ENCODE measurements around the gene KCNMA1. TPM values are rescaled to one million over a fixed set of nuclear protein-coding genes. Genes with fewer than 3 reads are reported as not detected.

The KCNMA1 gene
- total and polyA plus RNA-seq, 4 experiments from 2014 or later: 0.26 TPM; not detected in 3

DNA sequence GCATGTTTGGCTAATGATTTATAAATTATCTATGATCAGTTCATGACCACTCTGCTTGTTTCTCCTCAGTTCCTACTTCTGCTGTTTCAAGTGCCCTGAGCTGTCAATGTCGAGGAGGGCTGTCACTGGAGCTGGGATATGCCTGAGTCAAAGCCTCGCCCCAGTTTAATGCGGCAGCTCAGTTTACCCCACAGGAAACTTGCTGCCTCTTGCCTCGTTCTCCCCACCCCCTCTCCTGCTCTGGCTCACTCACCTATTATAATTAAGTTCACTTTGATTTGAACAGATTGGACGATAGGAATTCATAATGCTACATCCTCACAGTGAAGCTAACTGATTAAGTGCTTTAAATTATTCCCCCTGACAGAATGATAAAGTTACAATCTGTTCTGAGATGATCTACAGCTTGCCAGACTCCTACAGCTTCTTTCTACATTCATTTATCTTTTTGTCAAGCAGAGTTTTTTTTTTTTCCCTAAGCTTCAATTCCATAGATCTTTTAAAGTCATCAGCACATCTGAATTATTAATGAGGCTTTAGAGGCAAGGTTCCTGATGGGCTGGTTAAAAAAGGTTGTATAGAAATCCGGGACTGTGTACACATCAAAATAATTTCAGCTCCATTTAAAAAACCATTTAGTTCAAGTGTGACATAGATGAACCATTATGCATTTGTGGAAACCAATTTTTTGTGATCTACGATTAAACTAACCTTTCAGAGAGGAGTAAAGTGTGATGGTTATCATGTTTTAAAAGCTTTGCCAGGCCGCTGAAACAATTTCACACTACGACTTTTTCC lies 758.3 kb downstream of the KCNMA1 start:
- Histone ChIP-seq H3K36me3 (ENCODE audit: insufficient read depth, low read length) (no peaks in the 10 kb centered on the region), H3K27me3 (ENCODE audit: insufficient read depth, low read length) (no peaks in the 10 kb centered on the region), H3K27ac (ENCODE audit: low read depth, low read length) (no peak overlapping the region), H3K4me1 (ENCODE audit: insufficient read depth, low read length) (no peaks in the 10 kb centered on the region), H3K4me3 (ENCODE audit: low read length in 2 of 2) (no peak overlapping the region), H3K9me3 (ENCODE audit: control insufficient read depth in 1 of 2, low read length in 2 of 2) (no peaks in the 10 kb centered on the region)
- intact Hi-C loops (cut with micrococcal nuclease): no loop called here
- H3K27ac Mint-ChIP-seq: no peak overlapping the region
- no peaks in the 10 kb centered on the region for H3K4me1 Mint-ChIP-seq
- DNase-seq: no peak
- peaks cover 0 to 3% of the 10 kb centered on the region in 2 donors for H3K27me3 Mint-ChIP-seq
- no peaks in the 10 kb centered on the region for H3K36me3 Mint-ChIP-seq
- H3K4me3 Mint-ChIP-seq: no peak overlapping the region
- H3K9me3 Mint-ChIP-seq: peaks cover 0 to 9% (median 0%) of the 10 kb centered on the region in 8 donors
- ChIA-PET POLR2A (ENCODE audit: partially characterized antibody) (no interaction called here), CTCF (ENCODE audit: partially characterized antibody) (no interaction called here)

- no peaks in the 10 kb centered on the region for H3K36me3 Mint-ChIP-seq
- H3K4me1 Mint-ChIP-seq: no peaks in the 10 kb centered on the region
- ChIA-PET POLR2A (ENCODE audit: partially characterized antibody) (no interaction called here), CTCF (ENCODE audit: partially characterized antibody) (no interaction called here)
- no peaks in the 10 kb centered on the region for H3K36me3 ChIP-seq (ENCODE audit: insufficient read depth, low read length)
- intact Hi-C loops (cut with micrococcal nuclease): no loop called here
- no peak for DNase-seq
- no peak overlapping the region for H3K27ac ChIP-seq (ENCODE audit: low read depth, low read length)
- H3K27me3 Mint-ChIP-seq: peaks cover 0 to 3% of the 10 kb centered on the region in 2 donors
- H3K4me1 ChIP-seq (ENCODE audit: insufficient read depth, low read length): no peaks in the 10 kb centered on the region
- H3K9me3 ChIP-seq (ENCODE audit: control insufficient read depth in 1 of 2, low read length in 2 of 2): no peaks in the 10 kb centered on the region
- no peak overlapping the region for H3K4me3 Mint-ChIP-seq
- no peak overlapping the region for H3K4me3 ChIP-seq (ENCODE audit: low read length in 2 of 2)
- H3K27ac Mint-ChIP-seq: no peak overlapping the region
- H3K9me3 Mint-ChIP-seq: peaks cover 0 to 4% (median 2%) of the 10 kb centered on the region in 8 donors
- no peaks in the 10 kb centered on the region for H3K27me3 ChIP-seq (ENCODE audit: insufficient read depth, low read length)
Observed at GRCh38 chr10:76878514-76878913, 759.1 kb downstream of the KCNMA1 start.

GRCh38 chr10:76874896-76875295 lies 762.7 kb downstream of the KCNMA1 start:
- H3K27me3 Mint-ChIP-seq: peaks cover 0 to 3% of the 10 kb centered on the region in 2 donors
- H3K27ac ChIP-seq (ENCODE audit: low read depth, low read length): no peak overlapping the region
- no peak overlapping the region for H3K4me3 ChIP-seq (ENCODE audit: low read length in 2 of 2)
- no peaks in the 10 kb centered on the region for H3K27me3 ChIP-seq (ENCODE audit: insufficient read depth, low read length)
- intact Hi-C loops (cut with micrococcal nuclease): no loop called here
- ChIA-PET POLR2A (ENCODE audit: partially characterized antibody) (no interaction called here), CTCF (ENCODE audit: partially characterized antibody) (no interaction called here)
- H3K9me3 Mint-ChIP-seq: peaks cover 0 to 10% (median 4%) of the 10 kb centered on the region in 8 donors
- no peak overlapping the region for H3K4me3 Mint-ChIP-seq
- H3K4me1 ChIP-seq (ENCODE audit: insufficient read depth, low read length): no peaks in the 10 kb centered on the region
- no peak overlapping the region for H3K27ac Mint-ChIP-seq
- H3K4me1 Mint-ChIP-seq: no peaks in the 10 kb centered on the region
- H3K36me3 ChIP-seq (ENCODE audit: insufficient read depth, low read length): no peaks in the 10 kb centered on the region
- no peak for DNase-seq
- no peaks in the 10 kb centered on the region for H3K9me3 ChIP-seq (ENCODE audit: control insufficient read depth in 1 of 2, low read length in 2 of 2)
- no peaks in the 10 kb centered on the region for H3K36me3 Mint-ChIP-seq

DNA sequence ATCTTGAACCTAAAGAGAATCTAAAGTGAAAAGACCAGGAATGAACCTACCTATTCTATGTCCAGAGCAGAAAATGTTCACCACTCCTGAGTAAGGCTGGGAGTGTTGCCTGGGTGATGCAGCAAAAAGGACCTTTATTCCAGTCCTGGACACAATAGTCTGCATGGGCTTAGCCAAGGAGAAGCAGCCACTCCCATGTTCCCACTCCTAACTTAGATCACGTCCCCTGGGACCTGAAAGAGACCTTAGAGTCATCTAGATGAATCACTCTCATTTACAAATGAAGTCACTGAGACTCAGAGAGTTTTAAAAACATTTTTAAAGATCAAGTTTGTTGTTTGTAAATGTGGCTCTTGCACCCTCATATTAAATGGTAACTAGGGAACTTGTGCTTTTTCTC lies 763.4 kb downstream of the KCNMA1 start:
- H3K36me3 Mint-ChIP-seq: no peaks in the 10 kb centered on the region
- H3K4me1 Mint-ChIP-seq: no peaks in the 10 kb centered on the region
- no peaks in the 10 kb centered on the region for H3K9me3 ChIP-seq (ENCODE audit: control insufficient read depth in 1 of 2, low read length in 2 of 2)
- H3K9me3 Mint-ChIP-seq: peaks cover 0 to 12% (median 4%) of the 10 kb centered on the region in 8 donors
- H3K27me3 Mint-ChIP-seq: peaks cover 0 to 3% of the 10 kb centered on the region in 2 donors
- H3K36me3 ChIP-seq (ENCODE audit: insufficient read depth, low read length): no peaks in the 10 kb centered on the region
- no peaks in the 10 kb centered on the region for H3K27me3 ChIP-seq (ENCODE audit: insufficient read depth, low read length)
- intact Hi-C loops (cut with micrococcal nuclease): no loop called here
- POLR2A ChIA-PET (ENCODE audit: partially characterized antibody): no interaction called here
- no peak for DNase-seq
- H3K27ac ChIP-seq (ENCODE audit: low read depth, low read length): no peak overlapping the region
- CTCF ChIA-PET (ENCODE audit: partially characterized antibody): no interaction called here
- H3K4me3 ChIP-seq (ENCODE audit: low read length in 2 of 2): no peak overlapping the region
- H3K4me3 Mint-ChIP-seq: no peak overlapping the region
- no peak overlapping the region for H3K27ac Mint-ChIP-seq
- no peaks in the 10 kb centered on the region for H3K4me1 ChIP-seq (ENCODE audit: insufficient read depth, low read length)

DNA sequence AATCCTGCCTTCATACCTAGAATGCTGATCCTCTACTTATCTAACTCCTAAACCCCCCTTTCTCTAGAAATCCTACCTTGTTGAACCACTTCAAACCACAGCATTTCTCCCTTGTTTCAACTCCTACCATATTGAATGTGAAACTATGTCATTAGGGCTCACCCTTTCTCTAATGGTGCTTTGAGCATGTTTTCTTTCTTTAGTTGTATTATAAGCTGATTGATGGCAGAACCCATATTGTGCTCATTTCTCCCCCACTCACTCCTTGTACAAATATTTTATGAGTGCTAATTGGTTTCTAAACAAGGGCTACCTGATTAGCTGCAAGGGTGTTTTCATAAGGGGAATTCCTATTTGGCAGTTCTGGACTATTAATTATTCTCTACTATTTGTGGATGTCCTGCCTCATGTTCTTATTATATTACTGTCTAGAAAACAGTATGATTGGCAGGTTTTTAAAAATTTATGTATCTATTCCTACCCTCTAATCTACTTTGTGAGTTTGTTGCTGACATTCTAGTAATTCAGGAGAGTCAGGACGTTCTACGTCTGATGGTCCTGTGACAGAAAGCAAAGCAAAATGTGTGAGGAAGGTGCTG lies 765.8 kb downstream of the KCNMA1 start:
- H3K9me3 Mint-ChIP-seq: peaks cover 0 to 12% (median 4%) of the 10 kb centered on the region in 8 donors
- no peaks in the 10 kb centered on the region for H3K4me1 ChIP-seq (ENCODE audit: insufficient read depth, low read length)
- H3K27ac ChIP-seq (ENCODE audit: low read depth, low read length): no peak overlapping the region
- ChIA-PET CTCF (ENCODE audit: partially characterized antibody) (no interaction called here), POLR2A (ENCODE audit: partially characterized antibody) (no interaction called here)
- no peaks in the 10 kb centered on the region for H3K36me3 Mint-ChIP-seq
- H3K9me3 ChIP-seq (ENCODE audit: control insufficient read depth in 1 of 2, low read length in 2 of 2): no peaks in the 10 kb centered on the region
- H3K27ac Mint-ChIP-seq: no peak overlapping the region
- H3K27me3 ChIP-seq (ENCODE audit: insufficient read depth, low read length): no peaks in the 10 kb centered on the region
- H3K36me3 ChIP-seq (ENCODE audit: insufficient read depth, low read length): no peaks in the 10 kb centered on the region
- intact Hi-C loops (cut with micrococcal nuclease): no loop called here
- no peaks in the 10 kb centered on the region for H3K4me1 Mint-ChIP-seq
- H3K4me3 Mint-ChIP-seq: no peak overlapping the region
- peaks cover 0 to 3% of the 10 kb centered on the region in 2 donors for H3K27me3 Mint-ChIP-seq
- no peak overlapping the region for H3K4me3 ChIP-seq (ENCODE audit: low read length in 2 of 2)
- no peak for DNase-seq

- Histone ChIP-seq H3K4me1 (ENCODE audit: insufficient read depth, low read length) (no peaks in the 10 kb centered on the region), H3K27me3 (ENCODE audit: insufficient read depth, low read length) (no peaks in the 10 kb centered on the region), H3K4me3 (ENCODE audit: low read length in 2 of 2) (no peak overlapping the region), H3K27ac (ENCODE audit: low read depth, low read length) (no peak overlapping the region), H3K36me3 (ENCODE audit: insufficient read depth, low read length) (no peaks in the 10 kb centered on the region), H3K9me3 (ENCODE audit: control insufficient read depth in 1 of 2, low read length in 2 of 2) (no peaks in the 10 kb centered on the region)
- Mint-ChIP-seq H3K4me3 (no peak overlapping the region), H3K36me3 (no peaks in the 10 kb centered on the region), H3K27me3 (peaks cover 0 to 3% of the 10 kb centered on the region in 2 donors), H3K9me3 (peaks cover 0 to 12% (median 4%) of the 10 kb centered on the region in 8 donors), H3K27ac (no peak overlapping the region), H3K4me1 (no peaks in the 10 kb centered on the region)
- CTCF ChIA-PET (ENCODE audit: partially characterized antibody): no interaction called here
- POLR2A ChIA-PET (ENCODE audit: partially characterized antibody): no interaction called here
- no peak for DNase-seq
- intact Hi-C loops (cut with micrococcal nuclease): no loop called here
Observed at GRCh38 chr10:76869931-76870330, 767.7 kb downstream of the KCNMA1 start.

GRCh38 chr10:76868098-76868977 lies 769.3 kb downstream of the KCNMA1 start:
- ChIA-PET POLR2A (ENCODE audit: partially characterized antibody) (no interaction called here), CTCF (ENCODE audit: partially characterized antibody) (no interaction called here)
- no peaks in the 10 kb centered on the region for H3K4me1 Mint-ChIP-seq

More at GRCh38 chr10:76868098-76868977, 769.3 kb downstream of the KCNMA1 start:
- Mint-ChIP-seq H3K9me3 (peaks cover 0 to 9% (median 3%) of the 10 kb centered on the region in 8 donors), H3K4me3 (no peak overlapping the region), H3K27me3 (peaks cover 0 to 4% of the 10 kb centered on the region in 2 donors), H3K36me3 (no peaks in the 10 kb centered on the region), H3K27ac (no peak overlapping the region)
- Histone ChIP-seq H3K9me3 (ENCODE audit: control insufficient read depth in 1 of 2, low read length in 2 of 2) (no peaks in the 10 kb centered on the region), H3K36me3 (ENCODE audit: insufficient read depth, low read length) (no peaks in the 10 kb centered on the region), H3K27me3 (ENCODE audit: insufficient read depth, low read length) (no peaks in the 10 kb centered on the region), H3K4me3 (ENCODE audit: low read length in 2 of 2) (no peak overlapping the region), H3K4me1 (ENCODE audit: insufficient read depth, low read length) (no peaks in the 10 kb centered on the region), H3K27ac (ENCODE audit: low read depth, low read length) (no peak overlapping the region)
- no peak for DNase-seq
- intact Hi-C loops (cut with micrococcal nuclease): no loop called here

All from CD4-positive, alpha-beta memory T cell (primary cell).